Natural killer cell (primary cell): Measurements from ENCODE around the gene ZNF219. TPM values are rescaled to one million over a fixed set of nuclear protein-coding genes. Genes with fewer than 3 reads are reported as not detected.

Experiments
- ATAC-seq, 3 donors: fragments of 150-1000 bp in 2 of 3; fragments of 200-7000 bp in 1 of 3; cut with Tn5 transposase; 1 replicate in 1 of 3; 2 replicates in 2 of 3; pipeline ENCODE4 v1.10.0; 2021; ENCODE audit warnings: mild to moderate bottlenecking in 2 of 3, moderate library complexity in 2 of 3
- DNase-seq, 2 donors: peaks; one replicate each; pipeline versions ENCODE4 v3.0.0 to v3.0.0-alpha.2; 2013 to 2021; ENCODE audit warnings: mixed read lengths in 1 of 2
- H3K27ac ChIP-seq: one replicate; pipeline ENCODE4 v1.5.1; 2013; ENCODE audit warnings: mild to moderate bottlenecking, low read length
- H3K27me3 ChIP-seq: one replicate; pipeline ENCODE4 v1.6.1; 2013; ENCODE audit warnings: low read length; ENCODE audit not compliant: control insufficient read depth, insufficient read depth
- H3K36me3 ChIP-seq: one replicate; pipeline ENCODE4 v1.6.1; 2013; ENCODE audit warnings: low read length; ENCODE audit not compliant: control insufficient read depth, insufficient read depth
- H3K4me1 ChIP-seq: one replicate; pipeline ENCODE4 v1.6.1; 2013; ENCODE audit warnings: low read length; ENCODE audit not compliant: control insufficient read depth, insufficient read depth
- H3K4me3 ChIP-seq: one replicate; pipeline ENCODE4 v1.5.1; 2013; ENCODE audit warnings: low read length
- H3K9me3 ChIP-seq: one replicate; pipeline ENCODE4 v1.6.1; 2013; ENCODE audit warnings: low read length; ENCODE audit not compliant: control insufficient read depth, insufficient read depth
- H3K27ac Mint-ChIP-seq, 2 donors: one replicate each; pipeline ENCODE4 v1.8.0; 2022; ENCODE audit warnings: mild to moderate bottlenecking in 2 of 2, mixed read lengths in 2 of 2, moderate library complexity in 1 of 2
- H3K27me3 Mint-ChIP-seq, 2 donors: one replicate each; pipeline ENCODE4 v1.8.0; 2022; ENCODE audit warnings: low read depth in 2 of 2, mixed read lengths in 2 of 2
- H3K36me3 Mint-ChIP-seq: one replicate; pipeline ENCODE4 v1.8.0; 2022; ENCODE audit warnings: mixed read lengths
- H3K4me1 Mint-ChIP-seq, 2 donors: one replicate each; pipeline ENCODE4 v1.8.0; 2022; ENCODE audit warnings: mixed read lengths in 2 of 2
- H3K4me3 Mint-ChIP-seq: one replicate; pipeline ENCODE4 v1.8.0; 2022; ENCODE audit warnings: mild to moderate bottlenecking, moderate library complexity, mixed read lengths
- H3K9me3 Mint-ChIP-seq, 2 donors: one replicate each; pipeline ENCODE4 v1.8.0; 2022; ENCODE audit warnings: mixed read lengths in 2 of 2
- CTCF ChIP-seq: fragments of 200-600 bp; IDR thresholded peaks from one replicate; pipeline ENCODE4 v1.8.0; 2022; ENCODE audit warnings: antibody characterized with exemption
- WGBS: methylation state at CpG from one replicate; pipeline ENCODE4 v1.1.7; 2013; ENCODE audit warnings: missing lambda C conversion rate; ENCODE audit not compliant: insufficient coverage; 5-methylcytosine and 5-hydroxymethylcytosine counted together
- intact Hi-C: fragments of 100-400 bp; cut with micrococcal nuclease; formaldehyde crosslinking; loops from one replicate; pipeline ENCODE4 v1.14.2; 2022
- total RNA-seq, 4 donors: library from RNA; stranded (reverse); fragments of 120-200 nt in 1 of 4; gene quantifications; one replicate each; pipeline versions ENCODE4 v1.2.3 to v1.2.4, GENCODE V29; 2013 to 2022

ZNF219 gene
- total RNA-seq, 3 donors from 2014 or later (not counting 1 experiment from before 2014, with no cell fraction given), result 5.6 to 8.4 (median 7.7) TPM

GRCh38 chr14:21091821-21092272 lies 6.6 kb downstream of the ZNF219 start:
- H3K27ac Mint-ChIP-seq, result peak overlapping the region in 1 of 2 donors; percentile 66
- ATAC-seq, result no peak
- H3K4me3 Mint-ChIP-seq, result no peak overlapping the region
- H3K27ac ChIP-seq, result no peak overlapping the region
- peaks cover 17 to 19% of the 10 kb centered on the region in 2 donors for H3K4me1 Mint-ChIP-seq
- peaks cover 21% of the 10 kb centered on the region for H3K4me1 ChIP-seq
- no peaks in the 10 kb centered on the region for H3K9me3 ChIP-seq
- no peaks in the 10 kb centered on the region for H3K9me3 Mint-ChIP-seq
- H3K36me3 ChIP-seq, result no peaks in the 10 kb centered on the region
- WGBS, result 96% methylated on average over 42 of the region's 42 CpGs
- no peak for TF ChIP-seq CTCF
- intact Hi-C loops, result loop anchor here (1.0 kb wide), 3 partner anchors 15 to 78 kb away; no protein-coding TSS in a partner anchor
- no peaks in the 10 kb centered on the region for H3K27me3 Mint-ChIP-seq
- DNase-seq, result no peak
- H3K4me3 ChIP-seq, result no peak overlapping the region
- H3K27me3 ChIP-seq, result no peaks in the 10 kb centered on the region
- no peaks in the 10 kb centered on the region for H3K36me3 Mint-ChIP-seq

- no peak overlapping the region for H3K27ac ChIP-seq
- no peaks in the 10 kb centered on the region for H3K9me3 Mint-ChIP-seq
Observed at GRCh38 chr14:21090940-21091663, 7.4 kb downstream of the ZNF219 start.

GRCh38 chr14:21090194-21090939 lies 8.1 kb downstream of the ZNF219 start:
- TF ChIP-seq CTCF, result no peak
- WGBS, result 96% methylated on average over 45 of the region's 45 CpGs
- H3K4me3 ChIP-seq, result no peak overlapping the region
- H3K4me1 Mint-ChIP-seq, result peaks cover 23 to 24% of the 10 kb centered on the region in 2 donors
- ATAC-seq (no peak), DNase-seq (peak in 1 of 2 donors; percentile 54)
- H3K27ac ChIP-seq, result no peak overlapping the region
- H3K4me1 ChIP-seq, result peaks cover 25% of the 10 kb centered on the region
- no peaks in the 10 kb centered on the region for H3K9me3 Mint-ChIP-seq
- H3K27ac Mint-ChIP-seq, result peak overlapping the region in 1 of 2 donors; percentile 76
- H3K27me3 ChIP-seq, result no peaks in the 10 kb centered on the region
- no peak overlapping the region for H3K4me3 Mint-ChIP-seq
- intact Hi-C loops, result no loop called here
- no peaks in the 10 kb centered on the region for H3K9me3 ChIP-seq
- peaks cover 0 to 4% of the 10 kb centered on the region in 2 donors for H3K27me3 Mint-ChIP-seq
- H3K36me3 ChIP-seq, result no peaks in the 10 kb centered on the region
- no peaks in the 10 kb centered on the region for H3K36me3 Mint-ChIP-seq

More at GRCh38 chr14:21090940-21091663, 7.4 kb downstream of the ZNF219 start:
- intact Hi-C loops, result no loop called here
- Mint-ChIP-seq H3K4me3 (no peak overlapping the region), H3K4me1 (peaks cover 23 to 24% of the 10 kb centered on the region in 2 donors), H3K36me3 (no peaks in the 10 kb centered on the region), H3K27ac (peak overlapping the region in 1 of 2 donors; percentile 66), H3K27me3 (no peaks in the 10 kb centered on the region)
- 96% methylated on average over 42 of the region's 45 CpGs for WGBS
- Histone ChIP-seq H3K4me3 (no peak overlapping the region), H3K9me3 (no peaks in the 10 kb centered on the region), H3K36me3 (no peaks in the 10 kb centered on the region), H3K27me3 (no peaks in the 10 kb centered on the region), H3K4me1 (peaks cover 25% of the 10 kb centered on the region)
- DNase-seq, result no peak
- no peak for TF ChIP-seq CTCF
- ATAC-seq, result no peak
